DND-41 (cell line): ENCODE measurements around the gene GDAP2.

Experiments used
- ATAC-seq: fragments of 200-7000 bp; cut with Tn5 transposase; 3 replicates; pipeline ENCODE4 v1.9.1; 2021; ENCODE audit warnings: low read depth; ENCODE audit not compliant: insufficient read depth
- DNase-seq: peaks from one replicate; pipeline ENCODE4 v3.0.0-alpha.2; 2020
- H2AFZ ChIP-seq: 2 replicates; pipeline ENCODE4 v1.6.0; 2012; ENCODE audit warnings: low read depth, low read length
- H3K27ac ChIP-seq: 2 replicates; pipeline ENCODE4 v1.5.1; 2012; ENCODE audit warnings: low read length, inconsistent platforms
- H3K27me3 ChIP-seq: fragments of 200-600 bp; sonication (generic); 2 replicates; pipeline ENCODE4 v1.6.0; 2012; ENCODE audit warnings: low read length, mild to moderate bottlenecking, inconsistent platforms; ENCODE audit not compliant: insufficient read depth, poor library complexity
- H3K36me3 ChIP-seq: 2 replicates; pipeline ENCODE4 v1.5.1; 2012; ENCODE audit warnings: low read length, inconsistent platforms; ENCODE audit not compliant: insufficient read depth
- H3K4me1 ChIP-seq: 2 replicates; pipeline ENCODE4 v1.5.1; 2012; ENCODE audit warnings: mild to moderate bottlenecking, low read length; ENCODE audit not compliant: insufficient read depth
- H3K4me2 ChIP-seq: 2 replicates; pipeline ENCODE4 v1.6.0; 2012; ENCODE audit warnings: mild to moderate bottlenecking, moderate library complexity, low read length, inconsistent platforms; ENCODE audit not compliant: insufficient read depth
- H3K4me3 ChIP-seq, 2 experiments: fragments of 200-600 bp in 1 of 2; shearing (Covaris generic) in 1 of 2; 2 replicates each; pipeline ENCODE4 v1.5.1; 2012 to 2016; ENCODE audit warnings: inconsistent platforms in 2 of 2, low read length in 2 of 2, mild to moderate bottlenecking in 2 of 2, low read depth in 1 of 2, moderate library complexity in 1 of 2
- H3K79me2 ChIP-seq: 2 replicates; pipeline ENCODE4 v1.6.0; 2012; ENCODE audit warnings: low read length, inconsistent platforms; ENCODE audit not compliant: insufficient read depth
- H3K9ac ChIP-seq: 2 replicates; pipeline ENCODE4 v1.6.0; 2012; ENCODE audit warnings: low read depth, mild to moderate bottlenecking, inconsistent platforms, low read length, moderate library complexity
- H3K9me3 ChIP-seq: 2 replicates; pipeline ENCODE4 v1.5.1; 2012; ENCODE audit warnings: low read length, moderate library complexity, mild to moderate bottlenecking, inconsistent platforms; ENCODE audit not compliant: insufficient read depth, severe bottlenecking
- H4K20me1 ChIP-seq: 2 replicates; pipeline ENCODE4 v1.6.0; 2012; ENCODE audit warnings: low read length; ENCODE audit not compliant: insufficient read depth
- EZH2 ChIP-seq: IDR thresholded peaks from 3 replicates; pipeline ENCODE4 v1.6.1; 2012; ENCODE audit warnings: borderline replicate concordance, low read depth, mild to moderate bottlenecking, moderate library complexity, low read length, inconsistent platforms; ENCODE audit not compliant: severe bottlenecking
- TF ChIP-seq, protein P1 (sequence below): IDR thresholded peaks from 2 replicates; pipeline ENCODE4 v1.5.1; 2012; ENCODE audit warnings: borderline replicate concordance, low read length, moderate library complexity, mild to moderate bottlenecking; ENCODE audit not compliant: poor library complexity, severe bottlenecking; ENCODE audit errors: extremely low read depth

The GDAP2 gene

DNA sequence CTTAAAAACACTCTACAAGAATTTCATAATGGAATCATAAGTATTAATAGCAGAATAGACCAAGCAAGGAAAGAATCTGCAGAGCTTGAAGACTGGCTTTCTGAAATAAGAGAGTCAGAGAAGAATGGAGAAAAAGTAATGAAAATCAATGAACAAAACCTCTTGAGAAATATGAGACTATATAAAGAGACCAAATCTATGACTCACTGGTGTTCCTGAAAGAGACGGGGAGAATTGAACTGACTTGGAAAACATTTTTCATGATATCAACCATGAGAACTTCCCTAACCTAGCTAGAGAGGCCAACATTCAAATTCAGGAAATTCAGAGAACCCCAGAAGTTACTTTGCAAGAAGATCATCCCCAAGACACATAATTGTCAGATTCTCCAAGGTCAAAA is 85.6 kb downstream of the GDAP2 start:
- ATAC-seq: no peak
- no peaks in the 10 kb centered on the region for H3K9me3 ChIP-seq
- no peaks in the 10 kb centered on the region for H3K79me2 ChIP-seq
- TF ChIP-seq EZH2: no peak
- TF ChIP-seq, protein P1, sequence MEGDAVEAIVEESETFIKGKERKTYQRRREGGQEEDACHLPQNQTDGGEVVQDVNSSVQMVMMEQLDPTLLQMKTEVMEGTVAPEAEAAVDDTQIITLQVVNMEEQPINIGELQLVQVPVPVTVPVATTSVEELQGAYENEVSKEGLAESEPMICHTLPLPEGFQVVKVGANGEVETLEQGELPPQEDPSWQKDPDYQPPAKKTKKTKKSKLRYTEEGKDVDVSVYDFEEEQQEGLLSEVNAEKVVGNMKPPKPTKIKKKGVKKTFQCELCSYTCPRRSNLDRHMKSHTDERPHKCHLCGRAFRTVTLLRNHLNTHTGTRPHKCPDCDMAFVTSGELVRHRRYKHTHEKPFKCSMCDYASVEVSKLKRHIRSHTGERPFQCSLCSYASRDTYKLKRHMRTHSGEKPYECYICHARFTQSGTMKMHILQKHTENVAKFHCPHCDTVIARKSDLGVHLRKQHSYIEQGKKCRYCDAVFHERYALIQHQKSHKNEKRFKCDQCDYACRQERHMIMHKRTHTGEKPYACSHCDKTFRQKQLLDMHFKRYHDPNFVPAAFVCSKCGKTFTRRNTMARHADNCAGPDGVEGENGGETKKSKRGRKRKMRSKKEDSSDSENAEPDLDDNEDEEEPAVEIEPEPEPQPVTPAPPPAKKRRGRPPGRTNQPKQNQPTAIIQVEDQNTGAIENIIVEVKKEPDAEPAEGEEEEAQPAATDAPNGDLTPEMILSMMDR: no peak
- no peaks in the 10 kb centered on the region for H4K20me1 ChIP-seq
- no peak overlapping the region for H3K27ac ChIP-seq
- DNase-seq: no peak
- H3K4me2 ChIP-seq: no peak overlapping the region
- H3K9ac ChIP-seq: no peak overlapping the region
- no peaks in the 10 kb centered on the region for H3K27me3 ChIP-seq
- H3K36me3 ChIP-seq: peaks cover 2% of the 10 kb centered on the region; the same call in 1 of the 2 replicates
- H3K4me3 ChIP-seq: no peak overlapping the region
- no peak overlapping the region for H2AFZ ChIP-seq
- H3K4me1 ChIP-seq: no peaks in the 10 kb centered on the region

DNA sequence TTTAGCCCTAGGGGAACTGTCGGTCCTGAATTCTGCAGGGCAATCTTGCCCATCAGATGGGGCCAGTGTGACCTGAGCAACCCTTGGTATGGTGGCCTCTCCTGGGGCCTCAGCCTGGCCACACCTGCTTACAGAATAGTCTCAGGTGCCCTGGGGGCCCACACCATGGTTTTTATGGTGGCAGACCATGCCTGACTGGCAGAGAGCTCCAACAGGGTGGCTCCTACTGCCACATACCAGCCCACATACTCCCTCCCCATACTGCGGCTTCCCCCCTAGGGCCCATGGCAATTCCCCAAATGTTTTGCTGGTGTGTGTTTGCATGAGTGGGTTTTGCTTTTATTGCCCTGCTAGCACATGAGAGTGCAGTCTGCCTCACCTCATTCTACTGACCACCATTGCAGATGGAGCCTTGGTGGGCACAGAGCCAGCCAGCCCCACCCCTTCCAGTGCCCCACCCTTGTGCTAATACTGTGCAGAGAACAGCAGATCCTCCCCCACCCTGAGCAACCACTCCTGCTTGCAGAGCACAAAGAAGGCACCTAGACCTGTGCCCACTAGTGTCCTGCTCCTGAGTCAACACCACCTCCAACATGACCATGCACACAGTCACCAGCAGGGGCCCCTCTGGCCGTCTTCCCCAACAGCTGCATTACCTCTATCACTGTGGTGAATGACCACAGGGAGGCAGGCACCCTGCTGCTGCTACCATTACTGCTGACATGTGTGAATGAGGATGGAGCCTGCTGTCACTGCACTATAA is 86.8 kb downstream of the GDAP2 start:
- Histone ChIP-seq H3K4me1 (no peaks in the 10 kb centered on the region), H3K27ac (no peak overlapping the region), H2AFZ (no peak overlapping the region), H4K20me1 (no peaks in the 10 kb centered on the region), H3K4me2 (no peak overlapping the region), H3K36me3 (peaks cover 2% of the 10 kb centered on the region; the same call in 1 of the 2 replicates), H3K79me2 (no peaks in the 10 kb centered on the region), H3K4me3 (no peak overlapping the region), H3K9ac (no peak overlapping the region), H3K27me3 (no peaks in the 10 kb centered on the region), H3K9me3 (no peaks in the 10 kb centered on the region)
- ATAC-seq (no peak), DNase-seq (no peak)
- no peak for TF ChIP-seq EZH2
- TF ChIP-seq, protein P1: peak; percentile 11

DNA sequence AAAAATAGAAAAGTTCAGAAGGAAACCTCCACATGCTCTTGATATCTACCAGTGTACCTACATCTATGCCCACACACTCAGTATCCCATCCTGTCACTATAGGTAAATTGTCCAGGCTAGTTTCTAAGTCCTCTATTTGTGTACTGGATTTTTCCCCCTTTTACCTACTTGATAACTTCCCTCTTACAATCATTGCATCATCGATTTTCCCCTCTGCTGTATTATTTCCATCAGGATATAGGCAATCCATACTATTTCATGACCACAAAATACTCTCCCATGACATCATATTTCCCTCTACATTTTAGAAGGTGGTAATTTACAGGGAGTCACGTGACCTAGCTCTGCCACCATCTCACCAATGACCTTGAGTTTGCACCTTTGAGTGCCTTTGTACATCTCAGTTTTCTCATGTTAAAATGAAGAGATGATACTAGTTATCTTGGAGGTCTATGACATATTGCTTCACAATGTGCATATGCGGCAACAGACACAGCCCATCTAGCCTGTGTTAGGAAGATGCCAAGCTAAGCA is 88.2 kb downstream of the GDAP2 start:
- Histone ChIP-seq H2AFZ (no peak overlapping the region), H3K9ac (no peak overlapping the region), H3K4me2 (no peak overlapping the region), H3K27ac (no peak overlapping the region), H3K4me3 (no peak overlapping the region), H3K79me2 (no peaks in the 10 kb centered on the region), H3K9me3 (no peaks in the 10 kb centered on the region), H3K27me3 (no peaks in the 10 kb centered on the region), H4K20me1 (no peaks in the 10 kb centered on the region), H3K4me1 (no peaks in the 10 kb centered on the region), H3K36me3 (peaks cover 2% of the 10 kb centered on the region; the same call in 1 of the 2 replicates)
- DNase-seq (no peak), ATAC-seq (no peak)
- TF ChIP-seq, protein P1: no peak
- TF ChIP-seq EZH2: no peak
